ENCODE data around the gene NAALADL2.

- TF ChIP-seq, protein P1, sequence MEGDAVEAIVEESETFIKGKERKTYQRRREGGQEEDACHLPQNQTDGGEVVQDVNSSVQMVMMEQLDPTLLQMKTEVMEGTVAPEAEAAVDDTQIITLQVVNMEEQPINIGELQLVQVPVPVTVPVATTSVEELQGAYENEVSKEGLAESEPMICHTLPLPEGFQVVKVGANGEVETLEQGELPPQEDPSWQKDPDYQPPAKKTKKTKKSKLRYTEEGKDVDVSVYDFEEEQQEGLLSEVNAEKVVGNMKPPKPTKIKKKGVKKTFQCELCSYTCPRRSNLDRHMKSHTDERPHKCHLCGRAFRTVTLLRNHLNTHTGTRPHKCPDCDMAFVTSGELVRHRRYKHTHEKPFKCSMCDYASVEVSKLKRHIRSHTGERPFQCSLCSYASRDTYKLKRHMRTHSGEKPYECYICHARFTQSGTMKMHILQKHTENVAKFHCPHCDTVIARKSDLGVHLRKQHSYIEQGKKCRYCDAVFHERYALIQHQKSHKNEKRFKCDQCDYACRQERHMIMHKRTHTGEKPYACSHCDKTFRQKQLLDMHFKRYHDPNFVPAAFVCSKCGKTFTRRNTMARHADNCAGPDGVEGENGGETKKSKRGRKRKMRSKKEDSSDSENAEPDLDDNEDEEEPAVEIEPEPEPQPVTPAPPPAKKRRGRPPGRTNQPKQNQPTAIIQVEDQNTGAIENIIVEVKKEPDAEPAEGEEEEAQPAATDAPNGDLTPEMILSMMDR (IDR thresholded peaks at IDR 0.05) = no peak
- TF ChIP-seq POLR2A (IDR thresholded peaks at IDR 0.05) = no peak
Measured at GRCh38 chr3:174859114-174859735, at the start of gene NAALADL2.

All from uterus (tissue), 2 donors.